ENCODE measurements around the gene CDK2.
"Not testable (repeated sequence)": the region's sequence is repeated elsewhere in the genome, so short reads cannot be mapped to it uniquely, and the experiment has no call there.

The CDK2 gene

GRCh38 chr12:55966408-55967281, at the start of gene CDK2:
TSS of gene CDK2 (plus strand) at chr12:55966830. CDS start at chr12:55967009, 179 bp downstream.
- peak; percentile 94 for DNase-seq (ENCODE audit: low spot score)

GRCh38 chr12:55919032-55919431, 47.6 kb upstream of the CDK2 start:
- not testable (repeated sequence) for DNase-seq (ENCODE audit: low spot score)

GRCh38 chr12:55922126-55922525, 44.5 kb upstream of the CDK2 start:
- no peak for DNase-seq (ENCODE audit: low spot score)

- not testable (repeated sequence) for DNase-seq (ENCODE audit: low spot score)
Measured at GRCh38 chr12:55923648-55924047, 43.0 kb upstream of the CDK2 start.

- no peak for DNase-seq (ENCODE audit: low spot score)
Measured at GRCh38 chr12:55925371-55925770, 41.3 kb upstream of the CDK2 start.

GRCh38 chr12:55925870-55926737, 40.5 kb upstream of the CDK2 start:
- DNase-seq (ENCODE audit: low spot score): peak; percentile 6

GRCh38 chr12:55926738-55927587, 39.7 kb upstream of the CDK2 start:
- DNase-seq (ENCODE audit: low spot score): peak; percentile 92

GRCh38 chr12:55927588-55928502, 38.8 kb upstream of the CDK2 start, which contains the start of gene PYM1:
TSS of gene PYM1 (minus strand) at chr12:55927894. CDS start at chr12:55927761, 133 bp downstream.
- DNase-seq (ENCODE audit: low spot score): peak; percentile 70

GRCh38 chr12:55929306-55929791, 37.3 kb upstream of the CDK2 start:
- peak; percentile 88 for DNase-seq (ENCODE audit: low spot score)

GRCh38 chr12:55930771-55931316, 35.8 kb upstream of the CDK2 start, which contains the start of gene DGKA:
TSS of gene DGKA (plus strand) at chr12:55931162. CDS start at chr12:55936504, 5,342 bp downstream.
- peak; percentile 55 for DNase-seq (ENCODE audit: low spot score)

- peak; percentile 32 for DNase-seq (ENCODE audit: low spot score)
Measured at GRCh38 chr12:55931317-55931779, 35.3 kb upstream of the CDK2 start.

- peak; percentile 50 for DNase-seq (ENCODE audit: low spot score)
Measured at GRCh38 chr12:55931780-55932550, 34.7 kb upstream of the CDK2 start.

- peak; percentile 47 for DNase-seq (ENCODE audit: low spot score)
Measured at GRCh38 chr12:55932551-55932910, 34.1 kb upstream of the CDK2 start.

GRCh38 chr12:55933169-55933798, 33.3 kb upstream of the CDK2 start:
- DNase-seq (ENCODE audit: low spot score): no peak

- DNase-seq (ENCODE audit: low spot score): no peak
Measured at GRCh38 chr12:55933799-55934742, 32.6 kb upstream of the CDK2 start.

GRCh38 chr12:55934773-55935172, 31.9 kb upstream of the CDK2 start:
- DNase-seq (ENCODE audit: low spot score): no peak

GRCh38 chr12:55935738-55936151, 30.9 kb upstream of the CDK2 start:
- DNase-seq (ENCODE audit: low spot score): no peak

Measured in germinal center (tissue), 1 donor.